Measurements from ENCODE around the gene SLC25A36.

Gene SLC25A36

DNA sequence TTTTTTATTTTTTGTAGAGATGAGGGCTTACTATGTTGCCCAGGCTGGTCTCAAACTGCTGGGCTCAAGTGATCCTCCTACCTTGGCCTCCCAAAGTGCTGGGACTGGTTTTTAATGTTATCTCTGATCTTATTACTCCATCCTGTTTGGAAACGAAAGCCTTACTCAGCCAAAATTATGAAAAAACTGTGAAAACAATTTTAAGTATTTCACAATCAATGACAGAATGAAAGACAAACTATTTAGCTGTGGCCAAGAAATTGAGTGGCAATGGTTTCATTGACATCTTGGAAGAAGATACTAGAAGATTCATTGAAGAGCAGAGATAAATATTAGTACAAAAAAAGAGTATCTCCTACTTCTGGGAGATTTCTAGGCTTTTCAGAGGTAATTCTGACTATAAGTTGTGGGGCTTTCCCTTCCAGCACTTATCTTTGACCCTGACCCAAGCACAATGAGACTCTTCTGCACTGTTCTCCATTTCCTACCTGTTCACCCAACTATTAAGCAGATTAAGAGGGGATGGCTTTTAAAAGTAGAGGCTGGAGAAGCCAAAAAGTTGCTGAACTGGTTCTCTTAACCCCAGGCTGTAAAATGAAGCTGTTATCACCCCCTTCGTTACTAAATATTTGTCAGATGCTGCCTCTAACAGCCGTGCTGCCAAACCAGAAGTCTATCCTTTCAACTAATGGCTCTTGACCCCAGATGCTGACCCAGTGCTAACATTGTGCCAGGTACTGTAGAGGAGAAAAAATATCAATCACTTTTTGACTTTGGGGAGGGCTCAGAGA, 14.2 kb upstream of the SLC25A36 start:
- no peak overlapping the region for H3K4me3 ChIP-seq (ENCODE audit: low read length, poor library complexity, severe bottlenecking)
- H2AFZ ChIP-seq (ENCODE audit: low read length), result no peak overlapping the region
- TF ChIP-seq, protein P1, sequence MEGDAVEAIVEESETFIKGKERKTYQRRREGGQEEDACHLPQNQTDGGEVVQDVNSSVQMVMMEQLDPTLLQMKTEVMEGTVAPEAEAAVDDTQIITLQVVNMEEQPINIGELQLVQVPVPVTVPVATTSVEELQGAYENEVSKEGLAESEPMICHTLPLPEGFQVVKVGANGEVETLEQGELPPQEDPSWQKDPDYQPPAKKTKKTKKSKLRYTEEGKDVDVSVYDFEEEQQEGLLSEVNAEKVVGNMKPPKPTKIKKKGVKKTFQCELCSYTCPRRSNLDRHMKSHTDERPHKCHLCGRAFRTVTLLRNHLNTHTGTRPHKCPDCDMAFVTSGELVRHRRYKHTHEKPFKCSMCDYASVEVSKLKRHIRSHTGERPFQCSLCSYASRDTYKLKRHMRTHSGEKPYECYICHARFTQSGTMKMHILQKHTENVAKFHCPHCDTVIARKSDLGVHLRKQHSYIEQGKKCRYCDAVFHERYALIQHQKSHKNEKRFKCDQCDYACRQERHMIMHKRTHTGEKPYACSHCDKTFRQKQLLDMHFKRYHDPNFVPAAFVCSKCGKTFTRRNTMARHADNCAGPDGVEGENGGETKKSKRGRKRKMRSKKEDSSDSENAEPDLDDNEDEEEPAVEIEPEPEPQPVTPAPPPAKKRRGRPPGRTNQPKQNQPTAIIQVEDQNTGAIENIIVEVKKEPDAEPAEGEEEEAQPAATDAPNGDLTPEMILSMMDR (conservative IDR thresholded peaks at IDR 0.05; ENCODE audit: low read length), result no peak
- no peak for TF ChIP-seq EZH2phosphoT487 (IDR thresholded peaks at IDR 0.05; ENCODE audit: borderline replicate concordance)
- H3K79me2 ChIP-seq (ENCODE audit: insufficient read depth, low read length), result no peaks in the 10 kb centered on the region
- H4K20me1 ChIP-seq (ENCODE audit: insufficient read depth, low read length, poor library complexity, severe bottlenecking), result no peaks in the 10 kb centered on the region
- no peaks in the 10 kb centered on the region for H3K4me1 ChIP-seq (ENCODE audit: insufficient read depth, low read length, poor library complexity, severe bottlenecking)
- H3K9me2 ChIP-seq (replicated peaks; ENCODE audit: low read depth, low read length), result no peaks in the 10 kb centered on the region
- no peak overlapping the region for H3K4me2 ChIP-seq (ENCODE audit: low read depth, low read length, poor library complexity, severe bottlenecking)
- no peaks in the 10 kb centered on the region for H3K9me3 ChIP-seq (ENCODE audit: insufficient read depth, low read depth, low read length)
- H3F3A ChIP-seq (ENCODE audit: low read depth), result no peaks in the 10 kb centered on the region
- H3K27me3 ChIP-seq (ENCODE audit: insufficient read depth, low read length, poor library complexity, severe bottlenecking), result no peaks in the 10 kb centered on the region
- H3K36me3 ChIP-seq (ENCODE audit: insufficient read depth, low read length), result no peaks in the 10 kb centered on the region
- H3K9ac ChIP-seq (ENCODE audit: low read depth, low read length, poor library complexity, severe bottlenecking), result no peak overlapping the region

DNA sequence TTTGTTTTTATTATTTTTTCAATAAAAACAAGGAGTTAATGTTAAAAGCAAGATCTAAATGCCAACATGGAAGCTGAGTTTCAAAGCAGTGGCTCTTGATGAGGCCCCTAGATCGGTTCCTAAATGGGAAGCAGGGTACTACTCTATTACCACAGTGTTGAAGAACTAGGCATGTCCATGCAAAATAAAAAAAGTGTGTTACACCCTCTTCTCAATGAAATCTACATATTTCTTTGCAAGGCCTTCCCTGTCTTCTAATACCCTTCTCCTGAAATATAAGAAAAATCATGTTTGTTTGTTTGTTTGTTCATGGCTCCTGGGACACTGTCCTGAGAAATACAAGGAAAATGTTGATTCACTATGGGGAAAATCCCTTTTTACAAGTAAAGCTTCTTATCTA, 12.2 kb upstream of the SLC25A36 start:
- H3K9me3 ChIP-seq (ENCODE audit: insufficient read depth, low read depth, low read length), result no peaks in the 10 kb centered on the region
- no peaks in the 10 kb centered on the region for H4K20me1 ChIP-seq (ENCODE audit: insufficient read depth, low read length, poor library complexity, severe bottlenecking)
- no peak overlapping the region for H3K9ac ChIP-seq (ENCODE audit: low read depth, low read length, poor library complexity, severe bottlenecking)
- no peak overlapping the region for H3K4me3 ChIP-seq (ENCODE audit: low read length, poor library complexity, severe bottlenecking)
- no peaks in the 10 kb centered on the region for H3K27me3 ChIP-seq (ENCODE audit: insufficient read depth, low read length, poor library complexity, severe bottlenecking)
- no peak overlapping the region for H3K4me2 ChIP-seq (ENCODE audit: low read depth, low read length, poor library complexity, severe bottlenecking)
- no peak overlapping the region for H2AFZ ChIP-seq (ENCODE audit: low read length)
- no peaks in the 10 kb centered on the region for H3K79me2 ChIP-seq (ENCODE audit: insufficient read depth, low read length)
- H3K36me3 ChIP-seq (ENCODE audit: insufficient read depth, low read length), result no peaks in the 10 kb centered on the region
- no peaks in the 10 kb centered on the region for H3K4me1 ChIP-seq (ENCODE audit: insufficient read depth, low read length, poor library complexity, severe bottlenecking)
- H3K9me2 ChIP-seq (replicated peaks; ENCODE audit: low read depth, low read length), result no peaks in the 10 kb centered on the region
- TF ChIP-seq EZH2phosphoT487 (IDR thresholded peaks at IDR 0.05; ENCODE audit: borderline replicate concordance), result no peak
- TF ChIP-seq, protein P1 (conservative IDR thresholded peaks at IDR 0.05; ENCODE audit: low read length), result no peak
- no peaks in the 10 kb centered on the region for H3F3A ChIP-seq (ENCODE audit: low read depth)

DNA sequence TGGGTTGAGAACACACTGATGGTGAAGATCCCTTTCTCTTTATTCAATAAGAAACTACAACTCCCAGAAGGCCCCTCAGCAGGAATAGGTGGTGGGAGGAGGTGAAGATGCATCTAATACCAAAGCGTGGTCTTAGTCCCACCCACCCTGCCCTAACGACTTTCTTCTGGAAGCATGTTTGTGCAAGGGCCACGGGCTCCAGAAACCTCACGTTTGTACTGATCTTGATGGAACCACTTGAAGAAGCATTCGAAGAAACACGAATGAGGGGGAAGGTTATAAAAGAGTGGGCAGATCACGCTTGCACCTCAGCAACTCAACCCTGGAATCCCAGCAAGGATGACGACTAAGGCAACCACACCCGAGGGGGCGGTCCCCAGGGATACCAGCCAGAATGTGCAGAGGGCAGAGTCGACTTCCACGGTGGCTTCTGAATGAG, 10.6 kb upstream of the SLC25A36 start:
- Histone ChIP-seq H3K4me3 (ENCODE audit: low read length, poor library complexity, severe bottlenecking) (no peak overlapping the region), H3K9ac (ENCODE audit: low read depth, low read length, poor library complexity, severe bottlenecking) (no peak overlapping the region), H3K9me3 (ENCODE audit: insufficient read depth, low read depth, low read length) (no peaks in the 10 kb centered on the region), H4K20me1 (ENCODE audit: insufficient read depth, low read length, poor library complexity, severe bottlenecking) (no peaks in the 10 kb centered on the region), H3K4me2 (ENCODE audit: low read depth, low read length, poor library complexity, severe bottlenecking) (no peak overlapping the region), H2AFZ (ENCODE audit: low read length) (no peak overlapping the region), H3K36me3 (ENCODE audit: insufficient read depth, low read length) (no peaks in the 10 kb centered on the region), H3K9me2 (replicated peaks; ENCODE audit: low read depth, low read length) (no peaks in the 10 kb centered on the region), H3K4me1 (ENCODE audit: insufficient read depth, low read length, poor library complexity, severe bottlenecking) (no peaks in the 10 kb centered on the region), H3K79me2 (ENCODE audit: insufficient read depth, low read length) (no peaks in the 10 kb centered on the region), H3K27me3 (ENCODE audit: insufficient read depth, low read length, poor library complexity, severe bottlenecking) (no peaks in the 10 kb centered on the region), H3F3A (ENCODE audit: low read depth) (no peaks in the 10 kb centered on the region)
- TF ChIP-seq, protein P1 (conservative IDR thresholded peaks at IDR 0.05; ENCODE audit: low read length), result no peak
- no peak for TF ChIP-seq EZH2phosphoT487 (IDR thresholded peaks at IDR 0.05; ENCODE audit: borderline replicate concordance)
